ENCODE data around the gene TMUB1.

The TMUB1 gene

GRCh38 chr7:151100921-151101320 lies 17.6 kb upstream of the TMUB1 start:
- H3K27ac ChIP-seq (ENCODE audit: low read length): no peak overlapping the region
- H3K36me3 ChIP-seq (replicated peaks; ENCODE audit: insufficient read depth, low read length): no peaks in the 10 kb centered on the region
- no peaks in the 10 kb centered on the region for H3K9me3 ChIP-seq (replicated peaks; ENCODE audit: insufficient read depth, low read length)
- peaks cover 80% of the 10 kb centered on the region for H3K79me2 ChIP-seq (ENCODE audit: low read length)
- no peak for TF ChIP-seq EZH2phosphoT487 (IDR thresholded peaks at IDR 0.05; ENCODE audit: low read length)
- TF ChIP-seq EZH2 (optimal IDR thresholded peaks at IDR 0.05; ENCODE audit: low read depth, low read length): no peak
- no peak for TF ChIP-seq CTCF (IDR thresholded peaks at IDR 0.05; ENCODE audit: low read length)
- no peak overlapping the region for H3K4me3 ChIP-seq (ENCODE audit: low read length)
- H3K27me3 ChIP-seq (replicated peaks; ENCODE audit: insufficient read depth, low read length): no peaks in the 10 kb centered on the region
- no peak overlapping the region for H2AFZ ChIP-seq (ENCODE audit: low read length)
- no peak for DNase-seq
- no peaks in the 10 kb centered on the region for H3K9me2 ChIP-seq (replicated peaks; ENCODE audit: insufficient read depth, low read length)
- no peaks in the 10 kb centered on the region for H3K4me1 ChIP-seq (ENCODE audit: low read length)
- H3F3A ChIP-seq (ENCODE audit: insufficient read depth, low read length): no peaks in the 10 kb centered on the region
- H3K4me2 ChIP-seq (ENCODE audit: low read depth, low read length): no peak overlapping the region
- H4K20me1 ChIP-seq (ENCODE audit: insufficient read depth, low read length): 0 out of 2 replicates have a peak, but pooled peaks cover 5% of the 10 kb centered on the region
- no peak overlapping the region for H3K9ac ChIP-seq (ENCODE audit: low read length)

GRCh38 chr7:151099486-151100211 lies 16.4 kb upstream of the TMUB1 start:
- H3K9ac ChIP-seq (ENCODE audit: low read length): no peak overlapping the region
- H3K4me3 ChIP-seq (ENCODE audit: low read length): no peak overlapping the region
- H4K20me1 ChIP-seq (ENCODE audit: insufficient read depth, low read length): 0 out of 2 replicates have a peak, but pooled peaks cover 5% of the 10 kb centered on the region
- no peaks in the 10 kb centered on the region for H3K9me3 ChIP-seq (replicated peaks; ENCODE audit: insufficient read depth, low read length)
- no peaks in the 10 kb centered on the region for H3F3A ChIP-seq (ENCODE audit: insufficient read depth, low read length)
- no peak for DNase-seq
- H2AFZ ChIP-seq (ENCODE audit: low read length): no peak overlapping the region
- H3K9me2 ChIP-seq (replicated peaks; ENCODE audit: insufficient read depth, low read length): no peaks in the 10 kb centered on the region
- H3K79me2 ChIP-seq (ENCODE audit: low read length): peaks cover 93% of the 10 kb centered on the region
- no peaks in the 10 kb centered on the region for H3K36me3 ChIP-seq (replicated peaks; ENCODE audit: insufficient read depth, low read length)
- TF ChIP-seq EZH2phosphoT487 (IDR thresholded peaks at IDR 0.05; ENCODE audit: low read length) (no peak), EZH2 (optimal IDR thresholded peaks at IDR 0.05; ENCODE audit: low read depth, low read length) (no peak), CTCF (IDR thresholded peaks at IDR 0.05; ENCODE audit: low read length) (no peak)
- H3K27me3 ChIP-seq (replicated peaks; ENCODE audit: insufficient read depth, low read length): no peaks in the 10 kb centered on the region
- H3K27ac ChIP-seq (ENCODE audit: low read length): no peak overlapping the region
- H3K4me1 ChIP-seq (ENCODE audit: low read length): no peaks in the 10 kb centered on the region
- no peak overlapping the region for H3K4me2 ChIP-seq (ENCODE audit: low read depth, low read length)

GRCh38 chr7:151095828-151096475 lies 12.7 kb upstream of the TMUB1 start:
- no peaks in the 10 kb centered on the region for H3K36me3 ChIP-seq (replicated peaks; ENCODE audit: insufficient read depth, low read length)
- no peaks in the 10 kb centered on the region for H3K4me1 ChIP-seq (ENCODE audit: low read length)
- peaks cover 97% of the 10 kb centered on the region for H3K79me2 ChIP-seq (ENCODE audit: low read length)
- 0 out of 2 replicates have a peak, but pooled peaks cover 13% of the 10 kb centered on the region for H4K20me1 ChIP-seq (ENCODE audit: insufficient read depth, low read length)
- no peak overlapping the region for H3K27ac ChIP-seq (ENCODE audit: low read length)
- H2AFZ ChIP-seq (ENCODE audit: low read length): no peak overlapping the region
- H3K27me3 ChIP-seq (replicated peaks; ENCODE audit: insufficient read depth, low read length): no peaks in the 10 kb centered on the region
- no peak overlapping the region for H3K4me2 ChIP-seq (ENCODE audit: low read depth, low read length)
- DNase-seq: no peak
- no peaks in the 10 kb centered on the region for H3K9me3 ChIP-seq (replicated peaks; ENCODE audit: insufficient read depth, low read length)
- H3F3A ChIP-seq (ENCODE audit: insufficient read depth, low read length): no peaks in the 10 kb centered on the region
- no peak for TF ChIP-seq EZH2 (optimal IDR thresholded peaks at IDR 0.05; ENCODE audit: low read depth, low read length)
- no peak for TF ChIP-seq EZH2phosphoT487 (IDR thresholded peaks at IDR 0.05; ENCODE audit: low read length)
- no peak for TF ChIP-seq CTCF (IDR thresholded peaks at IDR 0.05; ENCODE audit: low read length)
- H3K4me3 ChIP-seq (ENCODE audit: low read length): no peak overlapping the region
- no peaks in the 10 kb centered on the region for H3K9me2 ChIP-seq (replicated peaks; ENCODE audit: insufficient read depth, low read length)
- H3K9ac ChIP-seq (ENCODE audit: low read length): no peak overlapping the region

Data from MM.1S (cell line).